Activated naive CD4-positive, alpha-beta T cell treated with anti-CD3 and anti-CD28 coated beads for 36 hours (primary cell): ENCODE results near the gene NR0B1. TPM values are rescaled to one million over a fixed set of nuclear protein-coding genes. Genes with fewer than 3 reads are reported as not detected.

Experiments used
- CTCF ChIA-PET: fragments of 350-600 bp; sonication (Branson Sonifier 250); formaldehyde crosslinking; loops from one replicate; lab custom pipeline; 2021; ENCODE audit warnings: antibody characterized with exemption; lab: Charles Lee
- DNase-seq: peaks from one replicate; pipeline ENCODE4 v3.0.0-alpha.2; 2020
- H3K27ac Mint-ChIP-seq: one replicate; pipeline ENCODE4 v1.8.0; 2021; ENCODE audit warnings: mild to moderate bottlenecking, mixed read lengths
- H3K27me3 Mint-ChIP-seq: one replicate; pipeline ENCODE4 v1.8.0; 2021; ENCODE audit warnings: low read depth, mixed read lengths
- H3K36me3 Mint-ChIP-seq: one replicate; pipeline ENCODE4 v1.8.0; 2021; ENCODE audit warnings: low read depth, mixed read lengths
- H3K4me1 Mint-ChIP-seq: one replicate; pipeline ENCODE4 v1.8.0; 2021; ENCODE audit warnings: low read depth, mixed read lengths
- H3K4me3 Mint-ChIP-seq: one replicate; pipeline ENCODE4 v1.8.0; 2021; ENCODE audit warnings: mild to moderate bottlenecking, moderate library complexity, mixed read lengths
- H3K9me3 Mint-ChIP-seq: one replicate; pipeline ENCODE4 v1.8.0; 2021; ENCODE audit warnings: mixed read lengths
- intact Hi-C: fragments of 100-400 bp; cut with micrococcal nuclease; formaldehyde crosslinking; loops from one replicate; pipeline ENCODE4 v1.15.1; 2023
- total RNA-seq, 2 experiments: library from RNA; stranded (reverse); gene quantifications; one replicate each; pipeline ENCODE4 v1.2.3, GENCODE V29; 2021

The NR0B1 gene, protein sequence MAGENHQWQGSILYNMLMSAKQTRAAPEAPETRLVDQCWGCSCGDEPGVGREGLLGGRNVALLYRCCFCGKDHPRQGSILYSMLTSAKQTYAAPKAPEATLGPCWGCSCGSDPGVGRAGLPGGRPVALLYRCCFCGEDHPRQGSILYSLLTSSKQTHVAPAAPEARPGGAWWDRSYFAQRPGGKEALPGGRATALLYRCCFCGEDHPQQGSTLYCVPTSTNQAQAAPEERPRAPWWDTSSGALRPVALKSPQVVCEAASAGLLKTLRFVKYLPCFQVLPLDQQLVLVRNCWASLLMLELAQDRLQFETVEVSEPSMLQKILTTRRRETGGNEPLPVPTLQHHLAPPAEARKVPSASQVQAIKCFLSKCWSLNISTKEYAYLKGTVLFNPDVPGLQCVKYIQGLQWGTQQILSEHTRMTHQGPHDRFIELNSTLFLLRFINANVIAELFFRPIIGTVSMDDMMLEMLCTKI
- not detected for total RNA-seq

DNA sequence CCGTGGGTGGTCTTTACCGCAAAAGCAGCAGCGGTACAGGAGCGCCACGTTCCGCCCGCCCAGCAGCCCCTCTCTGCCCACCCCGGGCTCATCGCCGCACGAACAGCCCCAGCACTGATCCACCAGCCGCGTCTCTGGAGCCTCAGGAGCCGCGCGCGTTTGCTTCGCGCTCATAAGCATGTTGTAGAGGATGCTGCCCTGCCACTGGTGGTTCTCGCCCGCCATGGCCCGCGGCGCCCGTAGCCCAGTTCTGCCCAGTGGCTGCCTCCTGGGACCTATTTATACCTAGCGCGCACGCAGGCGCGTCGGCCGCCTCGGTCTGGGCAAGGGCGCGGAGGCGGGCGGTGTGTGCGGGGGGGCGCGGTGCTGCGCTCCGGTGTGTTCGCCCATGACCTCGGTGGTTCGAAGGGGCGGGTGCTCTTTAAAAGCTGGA lies at the start of gene NR0B1:
Gene NR0B1 (minus strand): TSS at position 252 of the 433 bp plus-strand sequence. CDS start 27 bp downstream, at position 225.
- H3K9me3 Mint-ChIP-seq = no peaks in the 10 kb centered on the region
- no peak for DNase-seq
- intact Hi-C loops = no loop called here
- peaks cover 3% of the 10 kb centered on the region for H3K4me1 Mint-ChIP-seq
- CTCF ChIA-PET = no interaction called here
- no peak within 1 kb of the TSS for H3K27ac Mint-ChIP-seq
- no peak within 1 kb of the TSS for H3K4me3 Mint-ChIP-seq
- peaks cover 6% of the 10 kb centered on the region for H3K27me3 Mint-ChIP-seq
- no peaks in the 10 kb centered on the region for H3K36me3 Mint-ChIP-seq

DNA sequence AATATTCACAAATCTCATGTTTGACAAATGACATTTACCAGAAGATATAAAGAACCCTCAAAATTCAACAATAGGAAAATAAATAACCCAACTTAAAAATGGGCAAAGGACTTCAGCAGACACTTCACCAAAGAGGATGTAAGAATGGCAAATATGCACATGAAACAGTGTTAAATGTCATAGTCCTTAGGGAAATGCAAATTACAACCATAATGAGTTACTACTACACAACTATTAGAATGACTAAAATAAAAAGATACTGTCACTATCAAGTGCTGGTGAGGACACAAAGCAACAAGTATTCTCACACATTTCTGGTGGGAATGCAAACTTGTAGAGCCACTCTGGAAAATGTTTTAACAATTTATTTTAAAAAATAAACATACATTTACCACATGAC lies 40.8 kb upstream of the NR0B1 start:
- H3K4me1 Mint-ChIP-seq = no peaks in the 10 kb centered on the region
- no peak for DNase-seq
- no peaks in the 10 kb centered on the region for H3K27me3 Mint-ChIP-seq
- no peak overlapping the region for H3K4me3 Mint-ChIP-seq
- H3K27ac Mint-ChIP-seq = no peak overlapping the region
- CTCF ChIA-PET = no interaction called here
- peaks cover 3% of the 10 kb centered on the region for H3K9me3 Mint-ChIP-seq
- intact Hi-C loops = no loop called here
- no peaks in the 10 kb centered on the region for H3K36me3 Mint-ChIP-seq

DNA sequence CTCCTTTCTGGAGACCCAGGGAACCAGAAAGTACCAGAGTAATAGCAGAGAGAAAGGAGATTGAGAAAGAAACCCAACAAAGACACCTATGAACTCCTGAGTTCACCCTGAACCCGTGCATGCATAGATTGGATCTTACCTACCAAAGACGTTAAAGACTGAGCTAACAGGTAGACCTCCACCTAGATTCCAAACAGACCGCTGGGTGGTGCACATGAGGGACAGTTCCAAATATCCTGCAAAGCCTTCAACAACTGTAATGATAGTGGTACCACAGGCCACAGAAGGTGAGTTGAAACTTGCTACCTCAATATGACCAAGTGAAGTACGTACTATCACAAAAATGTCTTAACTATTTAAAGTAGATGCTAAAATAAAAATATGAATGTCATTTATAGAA lies 34.0 kb upstream of the NR0B1 start:
- H3K36me3 Mint-ChIP-seq = no peaks in the 10 kb centered on the region
- H3K4me3 Mint-ChIP-seq = no peak overlapping the region
- no peak for DNase-seq
- H3K27ac Mint-ChIP-seq = no peak overlapping the region
- H3K4me1 Mint-ChIP-seq = no peaks in the 10 kb centered on the region
- H3K27me3 Mint-ChIP-seq = no peaks in the 10 kb centered on the region
- no peaks in the 10 kb centered on the region for H3K9me3 Mint-ChIP-seq
- intact Hi-C loops = no loop called here
- CTCF ChIA-PET = no interaction called here

DNA sequence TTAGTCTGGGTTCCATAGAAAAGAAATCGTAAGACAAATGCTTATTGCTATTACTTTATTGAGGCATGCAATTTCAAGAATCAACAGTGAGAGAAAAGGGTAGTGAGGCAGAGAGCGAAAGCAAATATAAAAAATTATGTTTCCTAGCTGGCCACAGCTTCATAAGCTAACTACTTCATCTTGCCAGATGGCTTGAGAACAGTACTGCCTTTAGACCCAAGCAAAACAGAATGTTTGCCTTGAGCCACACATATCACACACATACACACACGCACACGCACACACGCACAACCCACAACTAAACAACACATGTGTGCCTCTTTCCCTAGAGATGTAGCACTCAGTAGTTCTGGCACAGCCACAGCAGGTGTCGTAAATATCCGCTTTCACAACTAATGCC lies 31.6 kb upstream of the NR0B1 start:
- Mint-ChIP-seq H3K4me3 (no peak overlapping the region), H3K4me1 (no peaks in the 10 kb centered on the region), H3K27ac (no peak overlapping the region), H3K9me3 (no peaks in the 10 kb centered on the region), H3K36me3 (no peaks in the 10 kb centered on the region), H3K27me3 (no peaks in the 10 kb centered on the region)
- no peak for DNase-seq
- CTCF ChIA-PET = no interaction called here
- intact Hi-C loops = no loop called here

DNA sequence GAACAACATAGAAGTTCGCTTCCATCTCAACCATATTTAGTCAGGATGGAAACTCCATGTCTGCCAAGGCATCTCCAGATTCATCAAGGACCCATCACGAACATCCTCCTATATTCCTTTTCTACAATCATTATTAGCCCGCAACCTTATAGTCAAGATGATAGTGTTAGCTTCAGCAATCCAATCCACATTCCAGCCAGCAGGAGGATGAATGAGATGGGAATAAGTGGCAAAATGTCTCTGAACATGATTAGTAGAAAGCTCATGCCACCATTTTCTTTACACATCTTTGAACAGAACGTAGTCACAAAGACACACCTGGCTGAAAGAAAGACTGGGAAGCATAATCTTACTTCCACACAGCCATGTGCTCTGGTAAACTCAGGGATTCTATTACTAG lies 18.6 kb upstream of the NR0B1 start:
- intact Hi-C loops = no loop called here
- Mint-ChIP-seq H3K36me3 (no peaks in the 10 kb centered on the region), H3K4me1 (no peaks in the 10 kb centered on the region), H3K9me3 (no peaks in the 10 kb centered on the region), H3K4me3 (no peak overlapping the region), H3K27ac (no peak overlapping the region), H3K27me3 (no peaks in the 10 kb centered on the region)
- CTCF ChIA-PET = no interaction called here
- DNase-seq = no peak

DNA sequence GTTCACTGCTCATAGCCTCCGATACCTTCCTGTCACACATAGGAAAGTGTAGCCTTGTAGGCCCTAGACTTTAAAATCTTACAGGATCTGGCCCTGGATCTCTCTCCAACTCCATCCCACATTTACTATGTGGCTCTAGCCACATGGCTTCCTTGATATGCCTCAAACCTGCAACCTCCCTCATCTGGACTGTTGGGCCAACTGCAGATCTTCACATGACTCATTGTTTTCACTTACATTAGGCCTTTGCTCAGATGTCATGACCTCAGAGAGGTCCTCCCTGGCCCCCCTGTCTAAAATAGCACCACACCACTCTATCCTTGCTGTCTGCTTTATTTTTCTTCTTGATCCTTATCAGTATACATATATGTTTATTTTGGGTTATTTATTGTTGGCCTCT lies 8.1 kb upstream of the NR0B1 start:
- intact Hi-C loops = no loop called here
- Mint-ChIP-seq H3K4me1 (no peaks in the 10 kb centered on the region), H3K27ac (no peak overlapping the region), H3K36me3 (no peaks in the 10 kb centered on the region), H3K4me3 (no peak overlapping the region), H3K9me3 (no peaks in the 10 kb centered on the region), H3K27me3 (peaks cover 2% of the 10 kb centered on the region)
- no peak for DNase-seq
- CTCF ChIA-PET = no interaction called here

DNA sequence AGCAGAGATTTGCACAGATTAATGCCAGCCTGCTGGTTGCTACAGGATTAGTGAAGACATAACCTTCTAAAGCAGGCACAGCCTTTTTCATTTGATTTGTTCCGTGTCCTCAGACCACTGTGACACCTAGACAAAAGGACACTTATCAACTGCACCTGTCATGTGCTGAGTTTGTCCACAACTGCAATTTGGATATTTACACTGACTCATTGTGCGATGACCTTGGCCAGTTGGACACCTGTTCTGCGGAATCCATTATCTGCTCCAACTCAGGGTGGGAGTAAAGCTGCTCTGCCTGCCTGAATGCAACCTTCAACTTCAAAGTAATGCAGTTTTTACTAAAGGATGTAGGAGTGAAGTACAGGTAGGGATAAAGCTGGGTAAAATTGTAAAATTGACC lies 4.1 kb upstream of the NR0B1 start:
- intact Hi-C loops = no loop called here
- Mint-ChIP-seq H3K4me1 (no peaks in the 10 kb centered on the region), H3K27me3 (peaks cover 2% of the 10 kb centered on the region), H3K36me3 (no peaks in the 10 kb centered on the region), H3K9me3 (no peaks in the 10 kb centered on the region), H3K27ac (no peak overlapping the region), H3K4me3 (no peak overlapping the region)
- CTCF ChIA-PET = interaction anchor here (0.6 kb wide), 1 partner anchor 195 kb away, joined by 3 read pairs; no protein-coding TSS in a partner anchor
- no peak for DNase-seq

DNA sequence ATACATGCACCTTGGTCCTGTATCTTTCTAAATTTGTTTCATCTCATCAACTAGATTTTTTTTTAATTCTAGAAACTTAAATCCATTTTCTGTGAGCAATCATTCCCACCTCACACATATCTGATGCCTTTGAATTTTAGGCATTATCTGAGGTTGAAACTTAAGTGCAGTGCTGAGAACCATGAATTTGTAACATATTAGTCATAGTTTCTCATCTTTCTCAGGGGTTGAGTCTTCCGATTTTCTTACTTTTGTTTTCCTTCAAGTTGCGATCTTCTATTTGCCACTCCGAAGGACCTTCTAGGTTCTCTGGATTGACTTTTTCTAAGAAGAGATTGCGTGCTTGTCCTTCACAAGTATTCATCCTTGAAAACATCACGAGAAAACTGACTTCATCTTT lies 3.7 kb upstream of the NR0B1 start:
- H3K4me3 Mint-ChIP-seq = no peak overlapping the region
- H3K27ac Mint-ChIP-seq = no peak overlapping the region
- H3K36me3 Mint-ChIP-seq = no peaks in the 10 kb centered on the region
- peaks cover 2% of the 10 kb centered on the region for H3K4me1 Mint-ChIP-seq
- CTCF ChIA-PET = no interaction called here
- peaks cover 4% of the 10 kb centered on the region for H3K27me3 Mint-ChIP-seq
- DNase-seq = no peak
- intact Hi-C loops = no loop called here
- H3K9me3 Mint-ChIP-seq = no peaks in the 10 kb centered on the region

DNA sequence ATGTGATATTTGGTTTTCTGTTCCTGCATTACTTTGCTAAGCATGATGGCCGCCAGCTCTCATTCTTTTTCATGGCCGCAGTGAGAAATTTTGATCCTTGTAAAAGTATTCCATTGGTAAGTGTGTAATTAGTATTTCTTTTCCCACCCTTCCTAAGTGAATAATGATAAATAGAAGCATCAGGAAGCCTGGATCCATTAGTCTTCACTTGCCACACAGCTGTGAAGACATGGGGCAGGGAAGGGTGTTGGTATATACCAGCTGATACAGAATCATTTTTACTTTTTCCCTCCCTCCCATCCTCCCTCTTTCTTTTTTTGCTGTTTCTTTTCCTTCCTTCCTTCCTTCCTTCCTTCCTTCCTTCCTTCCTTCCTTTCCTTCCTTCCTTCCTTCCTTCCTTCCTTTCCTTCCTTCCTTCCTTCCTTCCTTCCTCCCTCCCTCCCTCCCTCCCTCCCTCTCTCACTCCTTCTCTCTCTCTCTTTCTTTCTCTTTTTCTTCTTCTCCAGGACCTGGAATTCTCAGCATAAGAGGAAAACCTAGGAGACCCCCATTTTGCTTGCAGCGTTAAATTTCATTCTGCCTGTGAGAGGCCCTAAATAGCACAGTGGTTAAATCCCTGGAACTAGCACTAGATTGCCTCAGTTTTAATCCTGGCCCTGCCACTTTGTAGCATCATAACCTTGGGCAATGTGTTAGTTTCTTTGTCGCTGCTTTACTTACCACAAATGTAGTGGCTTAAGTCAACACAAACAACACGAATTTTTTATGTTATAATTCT lies 1.4 kb upstream of the NR0B1 start:
- H3K4me3 Mint-ChIP-seq = no peak overlapping the region
- no peaks in the 10 kb centered on the region for H3K36me3 Mint-ChIP-seq
- peaks cover 3% of the 10 kb centered on the region for H3K4me1 Mint-ChIP-seq
- CTCF ChIA-PET = no interaction called here
- DNase-seq = no peak
- peaks cover 6% of the 10 kb centered on the region for H3K27me3 Mint-ChIP-seq
- no peak overlapping the region for H3K27ac Mint-ChIP-seq
- no peaks in the 10 kb centered on the region for H3K9me3 Mint-ChIP-seq
- intact Hi-C loops = no loop called here

DNA sequence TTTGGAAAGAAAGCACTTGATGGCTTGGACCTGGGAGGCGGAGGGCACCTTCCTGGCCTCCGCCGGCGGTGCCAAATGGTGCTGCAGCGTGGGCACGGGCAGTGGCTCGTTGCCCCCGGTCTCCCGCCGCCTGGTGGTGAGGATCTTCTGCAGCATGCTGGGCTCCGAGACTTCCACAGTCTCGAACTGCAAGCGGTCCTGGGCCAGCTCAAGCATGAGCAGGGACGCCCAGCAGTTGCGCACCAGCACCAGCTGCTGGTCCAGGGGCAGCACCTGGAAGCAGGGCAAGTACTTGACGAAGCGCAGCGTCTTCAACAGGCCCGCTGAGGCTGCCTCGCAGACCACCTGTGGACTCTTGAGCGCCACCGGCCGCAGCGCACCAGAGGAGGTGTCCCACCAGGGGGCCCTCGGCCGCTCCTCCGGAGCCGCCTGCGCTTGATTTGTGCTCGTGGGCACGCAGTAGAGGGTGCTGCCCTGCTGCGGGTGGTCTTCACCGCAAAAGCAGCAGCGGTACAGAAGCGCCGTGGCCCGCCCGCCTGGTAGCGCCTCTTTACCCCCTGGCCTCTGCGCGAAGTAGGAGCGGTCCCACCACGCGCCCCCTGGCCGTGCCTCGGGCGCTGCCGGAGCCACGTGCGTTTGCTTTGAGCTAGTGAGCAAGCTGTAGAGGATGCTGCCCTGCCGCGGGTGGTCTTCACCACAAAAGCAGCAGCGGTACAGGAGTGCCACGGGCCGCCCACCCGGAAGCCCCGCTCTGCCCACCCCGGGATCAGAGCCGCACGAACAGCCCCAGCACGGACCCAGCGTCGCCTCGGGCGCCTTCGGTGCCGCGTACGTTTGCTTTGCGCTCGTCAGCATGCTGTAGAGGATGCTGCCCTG lies 689 bp downstream of the NR0B1 start:
- intact Hi-C loops = no loop called here
- Mint-ChIP-seq H3K27me3 (peaks cover 6% of the 10 kb centered on the region), H3K27ac (no peak overlapping the region), H3K9me3 (no peaks in the 10 kb centered on the region), H3K36me3 (no peaks in the 10 kb centered on the region), H3K4me3 (no peak overlapping the region), H3K4me1 (peaks cover 3% of the 10 kb centered on the region)
- DNase-seq = no peak
- CTCF ChIA-PET = no interaction called here

DNA sequence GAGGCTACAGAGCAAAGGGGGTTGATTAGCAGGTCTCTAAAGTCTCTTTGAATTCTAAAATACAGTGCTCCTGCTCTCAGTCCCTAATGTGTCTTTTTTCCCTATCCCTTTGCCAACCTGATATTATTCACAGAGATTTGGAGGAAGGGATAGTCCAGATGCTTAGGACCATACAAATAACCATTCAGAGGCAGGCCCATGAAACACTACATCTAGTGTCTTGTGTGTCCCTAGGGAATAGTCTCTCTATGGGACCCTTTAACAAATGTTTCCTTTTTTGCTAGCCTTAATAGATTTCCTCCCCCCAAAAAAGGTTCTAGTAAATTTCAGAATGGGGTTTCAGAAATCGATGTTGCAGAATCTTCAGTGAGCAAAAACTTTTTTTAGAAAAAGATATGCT lies 1.7 kb downstream of the NR0B1 start:
- peaks cover 4% of the 10 kb centered on the region for H3K27me3 Mint-ChIP-seq

DNA sequence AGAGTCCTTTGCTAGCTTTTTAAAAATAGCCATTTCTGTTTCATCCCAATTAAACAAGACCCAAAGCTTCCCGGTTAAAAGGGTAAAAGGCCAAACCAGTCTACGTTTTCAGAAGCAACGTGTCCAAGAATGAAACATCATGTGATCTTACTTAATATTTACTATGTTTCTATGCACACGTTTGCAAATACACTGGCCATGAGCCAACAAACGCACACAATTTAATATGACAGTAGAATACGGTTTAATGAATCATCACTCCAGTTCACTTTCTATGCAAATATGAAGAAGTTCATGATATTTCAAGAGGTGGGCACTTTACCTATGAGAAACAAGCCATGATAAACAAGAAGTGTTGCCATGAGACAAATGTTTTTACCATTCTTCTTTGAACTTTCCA lies 4.3 kb downstream of the NR0B1 start:
- no peaks in the 10 kb centered on the region for H3K36me3 Mint-ChIP-seq
- CTCF ChIA-PET = no interaction called here
- H3K9me3 Mint-ChIP-seq = no peaks in the 10 kb centered on the region
- DNase-seq = no peak
- intact Hi-C loops = no loop called here
- peaks cover 4% of the 10 kb centered on the region for H3K27me3 Mint-ChIP-seq
- H3K4me1 Mint-ChIP-seq = peaks cover 3% of the 10 kb centered on the region
- H3K27ac Mint-ChIP-seq = no peak overlapping the region
- no peak overlapping the region for H3K4me3 Mint-ChIP-seq

More for the DNA sequence above, 1.7 kb downstream of the NR0B1 start:
- Mint-ChIP-seq H3K27ac (no peak overlapping the region), H3K9me3 (no peaks in the 10 kb centered on the region), H3K4me1 (peaks cover 3% of the 10 kb centered on the region), H3K36me3 (no peaks in the 10 kb centered on the region), H3K4me3 (no peak overlapping the region)
- intact Hi-C loops = no loop called here
- CTCF ChIA-PET = no interaction called here
- no peak for DNase-seq
